Measurements from ENCODE around the gene SLC35F4. TPM values are rescaled to one million over a fixed set of nuclear protein-coding genes. Genes with fewer than 3 reads are reported as not detected.

SLC35F4 gene
- total RNA-seq, 1 experiment from 2014 or later = not detected

GRCh38 chr14:57737598-57737997, 128.3 kb downstream of the SLC35F4 start:
- TF ChIP-seq CTCF (conservative IDR thresholded peaks at IDR 0.05) = no peak

More at GRCh38 chr14:57737598-57737997, 128.3 kb downstream of the SLC35F4 start:
- no peak overlapping the region for H4K8ac ChIP-seq (replicated peaks; ENCODE audit: insufficient read length, low read depth, low read length)
- no peak overlapping the region for H2BK20ac ChIP-seq (ENCODE audit: low read depth, low read length, poor library complexity, severe bottlenecking)
- H4K5ac ChIP-seq (ENCODE audit: insufficient read length, low read depth, low read length) = no peak overlapping the region
- H2BK12ac ChIP-seq (ENCODE audit: insufficient read length, low read depth, low read length) = no peak overlapping the region
- no peaks in the 10 kb centered on the region for H4K20me1 ChIP-seq (ENCODE audit: control insufficient read depth, insufficient read depth, insufficient read length)
- H3K18ac ChIP-seq (ENCODE audit: insufficient read length, low read depth, low read length) = no peak overlapping the region
- no peak overlapping the region for H3K27ac Mint-ChIP-seq
- H2AFZ ChIP-seq (ENCODE audit: low read length) = no peak overlapping the region
- no peak overlapping the region for H2BK120ac ChIP-seq (ENCODE audit: low read depth, low read length, poor library complexity, severe bottlenecking)
- no peaks in the 10 kb centered on the region for H3K9me3 ChIP-seq (ENCODE audit: control insufficient read depth, low read depth, low read length)
- no peak overlapping the region for H3K23ac ChIP-seq (ENCODE audit: insufficient read length, low read depth, low read length)
- no peak overlapping the region for H3K9ac ChIP-seq (ENCODE audit: extremely low read depth, insufficient read length, low read length)
- H2BK15ac ChIP-seq (ENCODE audit: low read depth, low read length) = no peak overlapping the region
- peaks cover 0 to 5% (median 0%) of the 10 kb centered on the region in 3 experiments; a peak in 2 of 7 replicates for H3K36me3 Mint-ChIP-seq (ENCODE audit: insufficient read depth in 1 of 3, low read depth in 3 of 3)
- no peaks in the 10 kb centered on the region for H3K27me3 ChIP-seq (ENCODE audit: insufficient read depth, low read length)
- H3K4me1 ChIP-seq (ENCODE audit: insufficient read depth, low read length) = peaks cover 4% of the 10 kb centered on the region
- no peak for DNase-seq
- H3K23me2 ChIP-seq (ENCODE audit: insufficient read length, low read depth, low read length, poor library complexity, severe bottlenecking) = no peaks in the 10 kb centered on the region
- H3K4me3 Mint-ChIP-seq = no peak overlapping the region
- peaks cover 4 to 13% of the 10 kb centered on the region in 2 experiments; a peak in 3 of 5 replicates for H3K9me3 Mint-ChIP-seq
- H3K4me2 ChIP-seq (ENCODE audit: insufficient read depth, insufficient read length, low read length) = no peak overlapping the region
- no peaks in the 10 kb centered on the region for H3K79me1 ChIP-seq (ENCODE audit: insufficient read depth, low read depth, low read length, poor library complexity, severe bottlenecking)
- no peaks in the 10 kb centered on the region for H3K27me3 Mint-ChIP-seq (ENCODE audit: low read depth)
- peaks cover 12 to 13% of the 10 kb centered on the region in 2 experiments for H3K4me1 Mint-ChIP-seq
- no peak overlapping the region for H2AK5ac ChIP-seq (ENCODE audit: insufficient read length, low read length)
- no peak overlapping the region for H3K14ac ChIP-seq (ENCODE audit: insufficient read depth, low read length)
- no CpG with 5 or more reads among the region's 3 CpGs for WGBS (ENCODE audit: extremely low coverage, insufficient read length, low lambda C conversion rate)
- no peak overlapping the region for H3T11ph ChIP-seq (ENCODE audit: low read length)
- no peak overlapping the region for H2BK5ac ChIP-seq (ENCODE audit: insufficient read length, low read length)
- H3K4ac ChIP-seq (ENCODE audit: low read depth, low read length) = no peak overlapping the region
- H3K56ac ChIP-seq (ENCODE audit: insufficient read length, low read depth, low read length) = no peak overlapping the region
- H3K79me2 ChIP-seq (ENCODE audit: insufficient read depth, low read length) = no peaks in the 10 kb centered on the region
- no peak overlapping the region for H4K91ac ChIP-seq (ENCODE audit: insufficient read length, low read depth, low read length)
- H3K27ac ChIP-seq (ENCODE audit: insufficient read length, low read depth, low read length) = no peak overlapping the region
